Measurements from ENCODE around the gene EMP2.

EMP2 gene

GRCh38 chr16:10618710-10619209 lies 38.4 kb upstream of the EMP2 start:
- Histone ChIP-seq H3K4me1 (ENCODE audit: insufficient read depth, low read length) (peaks cover 30% of the 10 kb centered on the region), H3K9ac (ENCODE audit: low read depth, low read length) (no peak overlapping the region), H3K9me3 (ENCODE audit: insufficient read depth, low read depth, low read length) (no peaks in the 10 kb centered on the region), H3K27me3 (ENCODE audit: insufficient read depth, low read length) (peaks cover 4% of the 10 kb centered on the region), H3K27ac (ENCODE audit: low read depth, low read length) (no peak overlapping the region), H3K4me3 (ENCODE audit: low read length) (peak overlapping the region; percentile 46; the same call in 1 of the 2 replicates), H3K36me3 (ENCODE audit: insufficient read depth, low read length) (no peaks in the 10 kb centered on the region)
- 59% methylated on average over 13 of the region's 13 CpGs for WGBS

DNA sequence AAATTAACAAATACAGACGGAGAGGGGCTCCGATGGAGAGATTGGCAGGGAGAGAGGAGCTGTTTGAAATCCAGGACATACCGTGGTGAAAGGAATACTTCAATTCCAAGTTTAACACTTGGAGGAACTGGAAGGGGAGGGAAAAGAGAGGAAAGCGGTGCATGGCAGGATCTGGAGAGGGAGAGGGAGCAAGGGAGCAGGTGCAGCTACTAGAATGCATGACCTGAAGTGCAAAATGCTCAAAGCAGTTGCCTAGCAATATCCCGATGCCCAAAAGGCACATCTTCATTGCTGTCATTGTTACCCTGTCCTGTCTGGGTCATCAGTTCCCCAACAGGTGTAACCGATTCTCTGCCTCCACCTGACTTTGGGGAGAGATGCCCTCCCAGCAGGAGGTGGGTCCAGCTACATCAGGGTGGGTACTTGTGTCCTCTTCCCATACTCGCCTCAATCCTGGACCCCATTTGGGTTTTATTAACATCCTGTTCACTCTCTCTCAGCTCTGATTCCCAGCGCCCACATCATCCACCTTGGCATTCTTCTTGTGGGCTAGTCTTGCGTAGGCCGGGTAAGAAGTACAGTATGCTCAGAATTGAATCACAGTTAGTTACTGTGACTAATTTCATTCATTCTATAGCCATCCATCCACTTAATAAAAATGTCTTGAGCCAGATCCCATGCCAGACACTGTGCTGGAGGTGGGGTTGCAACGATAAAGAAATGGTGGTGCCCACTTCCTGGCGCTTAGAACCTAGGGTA lies 37.4 kb upstream of the EMP2 start:
- WGBS, result 76% methylated on average over 12 of the region's 12 CpGs
- no peak overlapping the region for H3K27ac ChIP-seq (ENCODE audit: low read depth, low read length)
- H3K4me3 ChIP-seq (ENCODE audit: low read length), result no peak overlapping the region
- H3K27me3 ChIP-seq (ENCODE audit: insufficient read depth, low read length), result peaks cover 4% of the 10 kb centered on the region
- H3K9me3 ChIP-seq (ENCODE audit: insufficient read depth, low read depth, low read length), result no peaks in the 10 kb centered on the region
- no peak overlapping the region for H3K9ac ChIP-seq (ENCODE audit: low read depth, low read length)
- no peaks in the 10 kb centered on the region for H3K36me3 ChIP-seq (ENCODE audit: insufficient read depth, low read length)
- H3K4me1 ChIP-seq (ENCODE audit: insufficient read depth, low read length), result peaks cover 30% of the 10 kb centered on the region

GRCh38 chr16:10616756-10617640 lies 36.6 kb upstream of the EMP2 start:
- Histone ChIP-seq H3K9me3 (ENCODE audit: insufficient read depth, low read depth, low read length) (no peaks in the 10 kb centered on the region), H3K36me3 (ENCODE audit: insufficient read depth, low read length) (no peaks in the 10 kb centered on the region), H3K4me1 (ENCODE audit: insufficient read depth, low read length) (peaks cover 25% of the 10 kb centered on the region), H3K4me3 (ENCODE audit: low read length) (no peak overlapping the region), H3K9ac (ENCODE audit: low read depth, low read length) (0 out of 2 replicates have a peak overlapping the region, but pooled peaks have one; percentile 0), H3K27me3 (ENCODE audit: insufficient read depth, low read length) (peaks cover 4% of the 10 kb centered on the region), H3K27ac (ENCODE audit: low read depth, low read length) (peak overlapping the region; percentile 4; the same call in 1 of the 2 replicates)
- WGBS, result 24% methylated on average over 12 of the region's 14 CpGs

DNA sequence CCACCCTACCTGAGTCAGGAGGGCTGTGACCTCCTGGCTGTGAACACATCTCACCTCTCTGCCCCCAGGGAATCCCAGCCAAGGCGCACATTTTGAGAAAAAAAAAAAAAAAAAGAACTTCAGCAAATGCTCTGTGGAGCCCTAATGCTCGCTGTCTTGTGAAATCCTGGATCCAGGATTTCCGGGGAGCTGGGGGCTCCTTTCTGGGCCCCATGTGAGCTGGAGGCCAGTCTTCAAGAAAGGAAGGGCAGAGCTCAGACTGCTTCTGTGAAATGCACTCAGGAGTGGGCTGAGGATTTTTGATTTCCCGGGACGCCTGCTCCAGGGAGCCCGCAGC lies 36.0 kb upstream of the EMP2 start:
- Histone ChIP-seq H3K36me3 (ENCODE audit: insufficient read depth, low read length) (no peaks in the 10 kb centered on the region), H3K27ac (ENCODE audit: low read depth, low read length) (peak overlapping the region; percentile 4; the same call in 1 of the 2 replicates), H3K9me3 (ENCODE audit: insufficient read depth, low read depth, low read length) (no peaks in the 10 kb centered on the region), H3K9ac (ENCODE audit: low read depth, low read length) (0 out of 2 replicates have a peak overlapping the region, but pooled peaks have one; percentile 0), H3K27me3 (ENCODE audit: insufficient read depth, low read length) (peaks cover 4% of the 10 kb centered on the region), H3K4me3 (ENCODE audit: low read length) (no peak overlapping the region), H3K4me1 (ENCODE audit: insufficient read depth, low read length) (peaks cover 25% of the 10 kb centered on the region)
- 73% methylated on average over 6 of the region's 6 CpGs for WGBS

DNA sequence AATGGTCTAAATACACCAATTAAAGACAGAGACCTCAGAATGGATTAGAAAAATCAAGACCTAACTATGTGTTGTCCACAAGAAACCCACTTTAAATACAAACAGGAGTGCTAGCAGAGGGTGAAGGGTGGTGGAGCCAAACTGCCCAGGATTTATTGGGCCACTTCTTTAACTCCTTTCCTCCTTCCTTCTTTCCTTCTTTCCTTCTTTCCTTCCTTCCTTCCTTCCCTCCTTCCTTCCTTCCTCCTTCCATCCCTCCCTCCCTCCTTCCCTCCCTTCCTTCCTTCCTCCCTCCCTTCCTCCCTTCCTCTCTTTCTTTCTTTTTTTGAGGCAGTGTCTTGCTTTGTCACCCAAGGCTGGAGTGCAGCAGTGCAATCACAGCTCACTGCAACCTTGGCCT lies 34.3 kb upstream of the EMP2 start:
- peaks cover 21% of the 10 kb centered on the region for H3K4me1 ChIP-seq (ENCODE audit: insufficient read depth, low read length)
- H3K9me3 ChIP-seq (ENCODE audit: insufficient read depth, low read depth, low read length), result no peaks in the 10 kb centered on the region
- H3K27ac ChIP-seq (ENCODE audit: low read depth, low read length), result no peak overlapping the region
- H3K36me3 ChIP-seq (ENCODE audit: insufficient read depth, low read length), result no peaks in the 10 kb centered on the region
- no peak overlapping the region for H3K4me3 ChIP-seq (ENCODE audit: low read length)
- no peak overlapping the region for H3K9ac ChIP-seq (ENCODE audit: low read depth, low read length)
- peaks cover 4% of the 10 kb centered on the region for H3K27me3 ChIP-seq (ENCODE audit: insufficient read depth, low read length)

- Histone ChIP-seq H3K36me3 (ENCODE audit: insufficient read depth, low read length) (no peaks in the 10 kb centered on the region), H3K4me1 (ENCODE audit: insufficient read depth, low read length) (peaks cover 21% of the 10 kb centered on the region), H3K27ac (ENCODE audit: low read depth, low read length) (no peak overlapping the region), H3K4me3 (ENCODE audit: low read length) (no peak overlapping the region), H3K27me3 (ENCODE audit: insufficient read depth, low read length) (peaks cover 4% of the 10 kb centered on the region), H3K9ac (ENCODE audit: low read depth, low read length) (no peak overlapping the region), H3K9me3 (ENCODE audit: insufficient read depth, low read depth, low read length) (no peaks in the 10 kb centered on the region)
- 82% methylated on average over 6 of the region's 6 CpGs for WGBS
Measured at GRCh38 chr16:10613785-10614485, 33.5 kb upstream of the EMP2 start.

- Histone ChIP-seq H3K9ac (ENCODE audit: low read depth, low read length) (no peak overlapping the region), H3K36me3 (ENCODE audit: insufficient read depth, low read length) (no peaks in the 10 kb centered on the region), H3K27me3 (ENCODE audit: insufficient read depth, low read length) (no peaks in the 10 kb centered on the region), H3K9me3 (ENCODE audit: insufficient read depth, low read depth, low read length) (no peaks in the 10 kb centered on the region), H3K4me1 (ENCODE audit: insufficient read depth, low read length) (peaks cover 15% of the 10 kb centered on the region), H3K4me3 (ENCODE audit: low read length) (no peak overlapping the region), H3K27ac (ENCODE audit: low read depth, low read length) (no peak overlapping the region)
- WGBS, result 79% methylated on average over 6 of the region's 6 CpGs
Measured at GRCh38 chr16:10612649-10613179, 32.3 kb upstream of the EMP2 start.

- Histone ChIP-seq H3K4me1 (ENCODE audit: insufficient read depth, low read length) (peaks cover 12% of the 10 kb centered on the region), H3K36me3 (ENCODE audit: insufficient read depth, low read length) (no peaks in the 10 kb centered on the region), H3K27me3 (ENCODE audit: insufficient read depth, low read length) (no peaks in the 10 kb centered on the region), H3K27ac (ENCODE audit: low read depth, low read length) (no peak overlapping the region), H3K9me3 (ENCODE audit: insufficient read depth, low read depth, low read length) (no peaks in the 10 kb centered on the region), H3K4me3 (ENCODE audit: low read length) (no peak overlapping the region), H3K9ac (ENCODE audit: low read depth, low read length) (no peak overlapping the region)
- WGBS, result 90% methylated on average over 6 of the region's 6 CpGs
Measured at GRCh38 chr16:10611825-10612342, 31.5 kb upstream of the EMP2 start.

- H3K9me3 ChIP-seq (ENCODE audit: insufficient read depth, low read depth, low read length), result no peaks in the 10 kb centered on the region
- H3K4me3 ChIP-seq (ENCODE audit: low read length), result no peak overlapping the region
- 0 out of 2 replicates have a peak, but pooled peaks cover 5% of the 10 kb centered on the region for H3K4me1 ChIP-seq (ENCODE audit: insufficient read depth, low read length)
- 95% methylated on average over 13 of the region's 13 CpGs for WGBS
- no peak overlapping the region for H3K9ac ChIP-seq (ENCODE audit: low read depth, low read length)
- H3K36me3 ChIP-seq (ENCODE audit: insufficient read depth, low read length), result no peaks in the 10 kb centered on the region
- H3K27me3 ChIP-seq (ENCODE audit: insufficient read depth, low read length), result no peaks in the 10 kb centered on the region
- no peak overlapping the region for H3K27ac ChIP-seq (ENCODE audit: low read depth, low read length)
Measured at GRCh38 chr16:10610499-10611184, 30.2 kb upstream of the EMP2 start.

DNA sequence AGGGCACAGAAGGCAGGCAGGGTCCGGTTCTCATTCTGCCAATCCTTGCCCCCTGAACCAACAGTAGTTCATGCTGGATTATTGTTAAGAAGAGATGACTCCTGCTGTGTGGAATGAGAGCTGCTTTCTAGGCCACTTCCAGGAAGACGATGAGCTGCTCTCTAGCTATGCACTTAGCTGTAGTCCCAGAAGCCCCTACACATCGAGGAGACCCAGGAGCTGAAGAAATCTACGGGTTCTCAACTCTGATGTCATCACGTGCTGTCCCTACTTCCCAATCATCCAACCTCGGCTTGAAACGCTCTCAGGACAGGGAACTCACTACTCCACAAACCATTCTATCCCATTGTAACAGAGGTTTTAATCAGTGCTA lies 29.0 kb upstream of the EMP2 start:
- H3K27me3 ChIP-seq (ENCODE audit: insufficient read depth, low read length), result no peaks in the 10 kb centered on the region
- H3K27ac ChIP-seq (ENCODE audit: low read depth, low read length), result no peak overlapping the region
- H3K9ac ChIP-seq (ENCODE audit: low read depth, low read length), result no peak overlapping the region
- no peak overlapping the region for H3K4me3 ChIP-seq (ENCODE audit: low read length)
- no peaks in the 10 kb centered on the region for H3K9me3 ChIP-seq (ENCODE audit: insufficient read depth, low read depth, low read length)
- H3K36me3 ChIP-seq (ENCODE audit: insufficient read depth, low read length), result no peaks in the 10 kb centered on the region
- WGBS, result 80% methylated on average over 7 of the region's 7 CpGs
- H3K4me1 ChIP-seq (ENCODE audit: insufficient read depth, low read length), result 0 out of 2 replicates have a peak, but pooled peaks cover 5% of the 10 kb centered on the region

Measured in HUES64 (cell line).